ENCODE data around the gene MT1M.
"Not testable (repeated sequence)": the region's sequence is repeated elsewhere in the genome, so short reads cannot be mapped to it uniquely, and the experiment has no call there.

MT1M gene

GRCh38 chr16:56608876-56609462, 23.5 kb upstream of the MT1M start:
- DNase-seq = peak in 1 of 2 donors; percentile 28

- DNase-seq = peak; percentile 74
Measured at GRCh38 chr16:56609463-56609921, 23.0 kb upstream of the MT1M start.

DNA sequence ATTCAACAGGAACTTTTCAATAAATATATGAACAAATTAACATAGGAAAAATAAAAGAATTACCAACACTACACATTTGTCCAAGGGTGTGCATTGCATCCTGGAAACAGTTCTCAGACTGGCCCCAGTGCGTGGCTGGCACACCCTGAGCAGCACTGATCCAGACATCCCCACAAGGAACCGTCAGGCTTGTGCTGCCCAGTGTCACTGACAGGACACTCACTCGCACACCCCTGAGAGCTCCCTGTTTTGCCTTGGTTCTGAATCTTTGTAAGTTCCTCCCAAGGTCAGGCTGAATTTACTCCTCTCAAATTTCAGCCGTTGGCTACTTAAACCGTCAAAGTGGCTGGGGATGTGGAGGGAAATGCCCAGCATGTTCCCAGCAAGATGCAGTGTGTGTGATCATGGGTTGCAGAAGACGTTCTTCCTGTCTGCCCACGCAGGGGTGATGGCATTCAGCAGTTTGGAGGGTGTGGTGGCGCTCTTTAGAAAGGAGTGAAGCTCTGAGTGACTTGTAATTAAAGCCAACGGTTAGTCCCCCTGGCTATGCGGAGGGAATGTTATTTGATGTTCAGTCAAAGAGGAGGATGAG, 22.3 kb upstream of the MT1M start:
- peak; percentile 81 for DNase-seq

DNA sequence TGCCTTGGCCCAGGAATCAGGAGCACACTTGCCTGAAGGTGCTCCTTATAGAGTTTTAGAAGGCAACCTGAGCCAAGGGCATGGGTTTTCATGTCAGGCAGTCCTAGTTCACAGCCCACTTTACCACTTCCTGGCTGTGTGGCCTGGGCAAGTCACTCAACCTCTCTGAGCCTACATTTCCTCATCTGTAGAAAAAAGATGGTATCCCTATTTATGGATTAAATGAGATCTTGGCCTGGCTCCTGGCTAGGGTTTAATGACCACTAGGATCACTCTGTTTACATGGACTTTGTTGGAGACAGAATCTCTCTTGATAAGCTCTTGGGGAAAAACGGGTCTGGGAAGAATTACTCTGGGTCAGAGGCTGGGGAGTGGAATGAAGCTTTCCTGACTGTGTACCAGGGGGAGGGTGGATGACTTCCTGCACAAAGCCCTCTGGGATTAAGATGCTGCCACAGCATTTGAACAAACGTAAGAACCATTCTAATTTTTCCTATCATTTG, 21.8 kb upstream of the MT1M start:
- DNase-seq = peak in 1 of 2 donors; percentile 53

DNA sequence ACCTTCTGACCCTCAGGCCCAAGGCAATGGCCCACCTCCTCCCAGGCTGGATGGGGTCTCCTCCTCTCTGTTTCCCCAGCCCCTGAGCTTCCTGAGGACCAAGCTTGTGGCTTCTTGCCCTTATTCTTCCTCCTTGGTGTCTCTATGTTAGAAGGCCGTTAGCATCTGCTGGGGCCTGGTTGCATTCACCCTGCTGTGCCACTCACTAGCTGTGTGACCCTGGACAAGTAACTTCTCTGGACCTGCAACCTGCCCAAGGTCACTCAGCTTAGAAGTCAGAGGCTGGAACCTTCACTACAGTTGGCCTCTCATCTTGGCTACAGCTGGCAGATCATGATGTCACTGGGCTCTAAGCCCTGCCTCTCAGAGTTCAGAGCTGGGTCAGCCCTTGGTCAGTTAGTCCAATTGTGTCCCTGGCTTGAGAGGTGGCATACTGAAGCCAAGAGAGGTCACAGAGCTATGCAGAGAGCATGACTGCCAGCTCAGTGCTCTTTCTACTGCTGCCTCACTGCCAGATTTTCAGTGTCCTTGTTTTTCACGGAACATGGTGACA, 21.1 kb upstream of the MT1M start:
- DNase-seq = no peak

DNA sequence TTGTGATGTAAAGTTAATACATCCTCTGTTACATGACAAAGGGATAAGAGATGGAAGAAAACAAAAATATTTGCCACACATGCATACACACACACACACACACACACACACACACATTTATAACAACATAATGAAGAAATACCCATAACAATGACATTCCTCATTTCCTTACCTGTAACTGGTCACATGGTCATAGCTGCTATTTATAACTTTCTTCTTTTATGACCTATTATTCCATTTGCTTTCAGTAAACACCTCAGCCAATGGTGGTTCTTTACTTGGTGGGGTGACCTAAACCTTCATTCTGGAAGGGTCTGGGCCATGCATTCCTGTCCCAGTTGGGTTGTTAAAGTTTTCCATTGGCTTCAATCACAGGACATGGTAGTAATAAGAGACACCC, 18.8 kb upstream of the MT1M start:
- DNase-seq = no peak

GRCh38 chr16:56614549-56614991, 17.9 kb upstream of the MT1M start:
- DNase-seq = no peak

GRCh38 chr16:56615353-56615752, 17.1 kb upstream of the MT1M start:
- DNase-seq = no peak

DNA sequence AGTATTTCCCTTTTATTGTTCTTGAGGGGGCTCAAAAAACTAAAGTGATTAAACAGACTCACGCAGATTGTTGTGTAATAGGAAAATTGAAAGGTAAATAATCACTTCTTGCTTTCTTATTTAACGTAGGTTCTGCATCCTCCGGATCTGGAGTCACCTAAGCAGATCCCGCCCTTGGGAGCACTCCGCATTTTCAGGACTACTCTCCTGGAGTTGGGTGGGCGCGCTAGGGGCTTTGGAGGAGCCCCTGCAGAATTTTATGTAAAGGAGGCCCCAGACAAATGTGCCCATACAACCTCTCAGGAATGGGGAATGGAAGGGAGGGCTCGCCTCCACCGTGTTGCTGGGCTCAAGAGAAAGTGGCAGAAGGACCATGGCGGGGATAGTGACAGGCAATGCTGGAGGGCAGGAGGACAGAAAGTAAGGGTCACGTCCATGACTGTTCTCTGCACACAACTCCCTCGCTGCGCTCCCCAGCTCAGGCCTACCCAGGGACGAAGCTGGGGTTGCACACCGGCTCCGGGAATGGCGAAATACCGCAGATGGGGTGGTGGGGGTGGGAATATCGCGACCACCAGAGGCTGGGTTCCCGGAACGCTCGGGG, 15.7 kb upstream of the MT1M start:
- DNase-seq = no peak

- peak in 1 of 2 donors; percentile 78 for DNase-seq
Measured at GRCh38 chr16:56617212-56618085, 15.0 kb upstream of the MT1M start.

DNA sequence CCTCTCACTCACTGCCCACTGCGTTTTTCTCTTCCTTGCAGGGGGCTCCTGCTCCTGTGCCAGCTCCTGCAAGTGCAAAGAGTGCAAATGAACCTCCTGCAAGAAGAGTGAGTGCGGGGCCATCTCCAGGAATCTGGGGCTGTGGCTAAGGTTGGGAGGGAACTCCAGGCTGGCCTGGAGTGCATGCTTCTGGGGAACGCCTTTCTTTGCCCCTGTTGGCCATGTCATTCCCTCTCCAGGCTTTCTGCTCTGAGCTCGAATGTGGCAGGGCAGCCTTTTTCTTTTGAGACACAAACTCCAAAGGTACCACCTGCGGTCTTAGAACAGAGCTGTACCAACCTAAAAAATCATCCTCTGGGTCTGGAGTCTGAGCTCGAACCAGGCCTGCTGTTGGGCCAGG, 14.3 kb upstream of the MT1M start:
- DNase-seq = no peak

DNA sequence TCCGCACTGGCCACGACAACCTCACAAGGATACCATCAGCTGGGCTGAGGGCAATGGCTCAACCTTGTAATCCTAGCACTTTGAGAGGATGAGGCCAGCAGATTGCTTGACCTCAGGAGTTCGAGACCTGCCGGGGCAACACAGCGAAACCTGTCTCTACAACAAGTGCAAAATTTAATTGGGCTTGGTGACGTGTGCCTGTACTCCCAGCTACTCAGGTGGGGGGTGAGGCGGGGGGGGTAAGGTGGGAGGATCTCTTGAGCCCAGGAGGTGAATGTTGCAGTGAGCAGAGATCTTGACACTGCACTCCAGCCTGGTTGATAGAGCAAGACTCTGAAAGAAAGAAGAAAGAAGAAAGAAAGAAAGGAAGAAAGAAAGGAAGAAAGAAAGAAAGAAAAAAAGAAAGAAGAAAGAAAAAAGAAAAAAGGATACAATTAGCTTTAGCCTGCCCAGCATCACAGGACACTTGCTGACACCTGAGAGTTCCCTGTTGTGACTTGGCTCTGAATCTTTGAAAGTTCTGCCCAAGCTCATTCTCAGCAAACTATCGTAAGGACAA, 12.0 kb upstream of the MT1M start:
- DNase-seq = no peak

DNA sequence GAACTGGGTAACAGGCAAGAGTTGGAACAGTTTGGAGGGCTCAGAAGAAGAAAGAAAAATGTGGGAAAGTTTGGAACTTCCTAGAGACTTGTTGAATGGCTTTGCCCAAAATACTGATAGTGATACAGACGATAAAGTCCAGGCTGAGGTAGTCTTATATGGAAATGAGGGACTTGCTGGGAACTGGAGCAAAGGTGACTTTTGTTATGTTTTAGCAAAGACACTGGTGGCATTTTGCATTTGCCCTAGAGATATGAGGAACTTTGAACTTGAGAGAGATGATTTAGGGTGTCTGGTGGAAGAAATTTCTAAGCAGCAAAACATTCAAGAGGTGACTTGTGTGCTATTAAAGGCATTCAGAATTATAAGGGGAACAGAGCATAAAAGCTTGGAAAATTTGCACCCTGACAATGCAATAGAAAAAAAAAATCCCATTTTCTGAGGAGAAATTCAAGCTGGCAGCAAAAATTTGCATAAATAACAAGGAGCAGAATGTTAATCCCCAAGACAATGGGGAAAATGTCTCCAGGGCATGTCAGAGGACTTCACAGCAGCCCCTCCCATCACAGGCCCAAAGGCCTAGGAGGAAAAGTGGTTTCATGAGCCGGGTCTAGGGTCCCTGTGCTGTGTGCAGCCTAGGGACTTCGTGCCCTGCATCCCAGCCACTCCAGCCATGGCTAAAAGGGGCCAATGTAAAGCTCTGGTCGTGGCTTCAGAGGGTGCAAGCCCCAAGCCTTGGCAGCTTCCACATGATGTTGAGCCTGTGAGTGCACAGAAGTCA, 10.6 kb upstream of the MT1M start:
- DNase-seq = not testable (repeated sequence)

GRCh38 chr16:56623184-56623583, 9.3 kb upstream of the MT1M start:
- DNase-seq = not testable (repeated sequence)

DNA sequence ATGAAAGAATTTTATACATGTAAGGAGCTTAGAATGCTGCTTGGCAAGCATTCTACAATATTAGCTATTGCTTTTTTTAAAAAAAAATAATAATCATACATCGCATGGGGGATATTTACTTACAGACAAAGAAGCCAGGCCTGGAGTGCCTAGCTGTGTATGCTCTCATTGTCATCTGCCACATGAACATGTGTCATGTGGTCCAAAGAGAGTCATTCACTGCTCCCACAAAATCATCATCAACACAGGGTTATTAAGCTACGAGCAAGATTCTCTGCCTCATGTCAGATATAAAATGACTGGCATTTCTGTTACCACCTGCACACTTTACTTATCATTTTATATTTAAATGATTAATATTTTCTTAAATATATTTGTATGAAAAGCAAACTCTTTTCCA, 8.8 kb upstream of the MT1M start:
- no peak for DNase-seq

GRCh38 chr16:56625140-56625942, 7.1 kb upstream of the MT1M start, which contains the start of gene MT1E:
Gene MT1E, plus strand, starts transcription at chr16:56625781. Its CDS starts 71 bp downstream, at chr16:56625852.
- DNase-seq = peak; percentile 69 to 70

GRCh38 chr16:56625943-56626654, 6.4 kb upstream of the MT1M start:
- DNase-seq = no peak

- no peak for DNase-seq
Measured at GRCh38 chr16:56626685-56627084, 5.8 kb upstream of the MT1M start.

GRCh38 chr16:56628486-56629350, 3.7 kb upstream of the MT1M start:
- DNase-seq = no peak

All from stimulated activated CD4-positive, alpha-beta T cell treated with anti-CD3 and anti-CD28 coated beads, Interleukin-2, amount 100 ng/mL, for 24 hours (primary cell).